ENCODE data around the gene SMARCA5. TPM values are rescaled to one million over a fixed set of nuclear protein-coding genes. Genes with fewer than 3 reads are reported as not detected.

Gene SMARCA5
- total and polyA plus RNA-seq, 3 donors from 2014 or later: 46.2 to 108 (median 82.8) TPM

DNA sequence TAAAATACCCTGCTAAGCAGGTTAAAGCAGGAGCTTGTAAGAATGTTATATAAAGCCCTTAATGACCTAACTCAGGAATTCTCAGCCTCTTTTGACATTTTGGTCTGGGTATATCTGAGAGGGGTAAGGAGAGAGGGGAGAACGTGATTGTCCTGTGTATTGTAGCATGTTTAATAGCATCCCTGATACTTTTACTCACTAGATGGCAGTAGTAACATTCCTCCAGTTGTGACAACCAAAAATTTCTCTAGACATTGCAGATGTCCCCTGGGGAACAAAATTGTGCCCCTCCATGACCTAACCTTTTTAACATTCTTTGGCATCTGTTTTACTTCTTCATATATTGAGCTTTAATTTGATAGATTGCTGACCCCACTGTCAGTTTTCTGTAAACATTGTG, 17.9 kb downstream of the SMARCA5 start:
- Histone ChIP-seq H3K27ac (no peak overlapping the region), H3K4me3 (no peak overlapping the region), H3K4me1 (no peaks in the 10 kb centered on the region), H3K9me3 (no peaks in the 10 kb centered on the region), H3K27me3 (no peaks in the 10 kb centered on the region), H3K36me3 (ENCODE audit: low read depth, missing control alignments) (no peaks in the 10 kb centered on the region)
- 39 to 50% methylated on average over 1 of the region's 1 CpG for WGBS, 2 donors
- TF ChIP-seq CTCF (IDR thresholded peaks at IDR 0.05): peak in 1 of 3 experiments; percentile 21
- TF ChIP-seq POLR2A (IDR thresholded peaks at IDR 0.05): no peak
- DNase-seq: no peak
- intact Hi-C loops (cut with DNase I; ENCODE audit: low total_unique reads): no loop called here

DNA sequence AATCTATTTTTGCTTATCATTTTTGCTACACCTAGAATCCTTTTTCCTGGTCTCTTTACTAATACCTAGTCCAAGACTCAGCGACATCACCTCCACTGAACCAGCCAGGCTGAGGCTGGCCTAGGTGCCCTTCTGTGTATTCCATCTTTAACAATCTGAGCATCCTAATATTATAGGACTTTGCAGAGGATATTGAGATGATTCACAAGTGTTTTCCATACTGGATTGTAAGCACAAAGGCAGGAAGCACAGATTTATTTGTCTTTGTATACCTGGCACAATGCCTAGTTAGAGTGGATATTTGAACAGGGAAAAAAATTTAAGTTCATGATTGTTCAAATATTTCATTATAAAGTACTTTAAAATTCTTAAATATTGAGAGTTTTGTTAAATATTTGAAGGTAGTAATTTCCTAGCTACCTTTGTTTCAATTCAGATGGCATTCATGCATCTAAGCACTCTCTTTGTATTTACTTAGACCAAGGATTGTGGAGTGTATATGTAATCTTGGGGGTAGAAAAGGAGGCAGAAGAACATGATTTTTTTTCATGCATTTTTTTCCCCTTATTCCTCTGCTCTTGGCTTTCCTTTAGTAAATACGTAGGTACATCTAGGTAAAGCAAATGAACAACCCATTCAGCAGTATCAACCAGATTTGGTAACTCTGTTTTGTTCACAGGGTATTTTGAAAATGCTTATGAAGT, 18.4 kb downstream of the SMARCA5 start:
- no peak for TF ChIP-seq CTCF (IDR thresholded peaks at IDR 0.05)
- no peak for TF ChIP-seq POLR2A (IDR thresholded peaks at IDR 0.05)
- WGBS, 2 donors: 79 to 86% methylated on average over 2 of the region's 2 CpGs

DNA sequence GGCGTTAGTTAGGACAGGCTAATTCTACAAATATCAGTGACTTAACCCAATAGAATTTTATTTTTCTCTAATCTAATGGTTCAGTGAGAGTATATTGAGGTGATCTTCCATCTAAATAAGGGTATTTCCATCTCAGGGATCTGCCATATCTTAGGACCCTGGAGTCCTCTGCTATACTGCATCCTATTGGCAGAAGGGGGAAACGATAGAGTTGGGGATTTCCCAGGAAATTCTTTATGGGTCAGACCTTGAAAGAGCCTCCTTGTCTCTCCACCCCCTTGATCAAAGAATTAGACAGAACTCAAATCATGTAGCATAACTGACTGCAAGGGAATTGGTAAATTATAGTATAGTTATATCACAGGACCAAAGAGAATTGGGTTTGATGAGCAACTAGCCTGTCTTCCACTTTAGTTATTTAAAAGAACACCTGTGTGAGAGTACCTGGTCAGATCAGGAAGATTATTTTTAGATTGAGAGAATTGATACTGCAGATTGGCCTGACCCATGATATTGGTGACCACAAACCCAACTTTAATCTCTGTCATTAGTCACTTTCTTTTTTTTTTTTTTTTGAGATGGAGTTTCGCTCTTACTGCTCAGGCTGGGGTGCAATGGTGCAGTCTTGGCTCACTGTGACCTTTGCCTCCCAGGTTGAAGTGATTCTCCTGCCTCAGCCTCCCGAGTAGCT, 25.6 kb downstream of the SMARCA5 start:
- intact Hi-C loops (cut with DNase I; ENCODE audit: low total_unique reads): no loop called here
- H3K36me3 ChIP-seq (ENCODE audit: low read depth, missing control alignments): no peaks in the 10 kb centered on the region

More for the DNA sequence above, 18.4 kb downstream of the SMARCA5 start:
- no peak overlapping the region for H3K27ac ChIP-seq
- H3K27me3 ChIP-seq: no peaks in the 10 kb centered on the region
- H3K36me3 ChIP-seq (ENCODE audit: low read depth, missing control alignments): no peaks in the 10 kb centered on the region
- H3K4me3 ChIP-seq: no peak overlapping the region
- no peak for DNase-seq
- H3K4me1 ChIP-seq: no peaks in the 10 kb centered on the region
- H3K9me3 ChIP-seq: no peaks in the 10 kb centered on the region
- intact Hi-C loops (cut with DNase I; ENCODE audit: low total_unique reads): no loop called here

DNA sequence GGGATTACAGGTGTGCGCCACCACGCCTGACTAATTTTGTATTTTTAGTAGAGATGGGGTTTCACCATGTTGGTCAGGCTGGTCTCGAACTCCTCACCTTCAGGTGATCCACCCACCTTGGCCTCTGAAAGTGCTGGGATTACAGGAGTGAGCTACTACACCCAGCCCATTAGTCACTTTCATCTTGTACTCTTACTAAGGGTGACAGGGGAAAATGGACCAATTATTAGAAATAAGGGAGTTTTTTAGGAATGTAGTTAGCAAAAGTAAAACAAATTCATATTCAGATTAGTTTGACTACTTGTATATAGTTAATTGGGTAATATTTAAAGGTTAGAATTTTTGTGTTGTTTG, 26.1 kb downstream of the SMARCA5 start:
- Histone ChIP-seq H3K4me3 (no peak overlapping the region), H3K36me3 (ENCODE audit: low read depth, missing control alignments) (no peaks in the 10 kb centered on the region), H3K4me1 (no peaks in the 10 kb centered on the region), H3K27me3 (no peaks in the 10 kb centered on the region), H3K27ac (no peak overlapping the region), H3K9me3 (no peaks in the 10 kb centered on the region)
- WGBS, 2 donors: 97% methylated on average over 3 of the region's 3 CpGs
- no peak for DNase-seq
- TF ChIP-seq POLR2A (IDR thresholded peaks at IDR 0.05) (no peak), CTCF (IDR thresholded peaks at IDR 0.05) (no peak)
- intact Hi-C loops (cut with DNase I; ENCODE audit: low total_unique reads): no loop called here

More for the DNA sequence above, 25.6 kb downstream of the SMARCA5 start:
- Histone ChIP-seq H3K27ac (no peak overlapping the region), H3K9me3 (no peaks in the 10 kb centered on the region), H3K4me1 (no peaks in the 10 kb centered on the region), H3K27me3 (no peaks in the 10 kb centered on the region), H3K4me3 (no peak overlapping the region)
- no peak for DNase-seq
- WGBS, 2 donors: 92 to 94% methylated on average over 4 of the region's 4 CpGs
- no peak for TF ChIP-seq POLR2A (IDR thresholded peaks at IDR 0.05)
- no peak for TF ChIP-seq CTCF (IDR thresholded peaks at IDR 0.05)
